ENCODE measurements around the gene FDX2.

DNA sequence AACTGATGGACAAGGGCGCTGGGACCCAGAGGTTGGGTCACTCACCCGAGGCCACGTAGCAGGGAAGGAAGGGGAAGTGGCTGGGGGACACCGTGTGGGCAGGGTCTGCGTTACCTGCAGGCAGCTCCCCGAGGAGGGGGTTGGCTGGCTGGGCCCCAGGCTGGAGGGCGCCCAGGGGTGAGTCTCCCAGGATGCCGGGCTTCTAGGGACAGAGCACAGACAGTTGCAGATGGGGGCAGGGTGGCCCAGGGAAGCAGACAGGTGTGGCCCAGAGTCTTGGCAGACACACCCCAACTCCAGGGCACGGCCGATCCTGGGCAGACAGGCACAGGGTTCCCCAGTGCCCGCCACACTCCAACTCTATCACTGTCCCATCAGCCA is 5.6 kb upstream of the FDX2 start:
- no peak for TF ChIP-seq HDGF (IDR thresholded peaks at IDR 0.05; ENCODE audit: borderline replicate concordance)
- TF ChIP-seq FOXK2 (IDR thresholded peaks at IDR 0.05) = no peak

All from HEK293T (cell line).